NCI-H187 treated with DMSO at 0.1 percent for 48 hours (cell line): ENCODE measurements around the gene HYCC2.
"Not testable (repeated sequence)": the region's sequence is repeated elsewhere in the genome, so short reads cannot be mapped to it uniquely, and the experiment has no call there.

Experiments used
- DNase-seq: peaks from one replicate; lab custom pipeline; 2025; lab: John Stamatoyannopoulos, UW

The HYCC2 gene

GRCh38 chr2:201071479-201072200 lies at the start of gene HYCC2, which contains the start of gene NDUFB3:
HYCC2 (minus strand) TSS chr2:201071671; CDS start chr2:201024009, 47,662 bp downstream.
NDUFB3 (plus strand) TSS chr2:201072001; CDS start chr2:201078883, 6,882 bp downstream.
- peak; percentile 13 for DNase-seq

DNA sequence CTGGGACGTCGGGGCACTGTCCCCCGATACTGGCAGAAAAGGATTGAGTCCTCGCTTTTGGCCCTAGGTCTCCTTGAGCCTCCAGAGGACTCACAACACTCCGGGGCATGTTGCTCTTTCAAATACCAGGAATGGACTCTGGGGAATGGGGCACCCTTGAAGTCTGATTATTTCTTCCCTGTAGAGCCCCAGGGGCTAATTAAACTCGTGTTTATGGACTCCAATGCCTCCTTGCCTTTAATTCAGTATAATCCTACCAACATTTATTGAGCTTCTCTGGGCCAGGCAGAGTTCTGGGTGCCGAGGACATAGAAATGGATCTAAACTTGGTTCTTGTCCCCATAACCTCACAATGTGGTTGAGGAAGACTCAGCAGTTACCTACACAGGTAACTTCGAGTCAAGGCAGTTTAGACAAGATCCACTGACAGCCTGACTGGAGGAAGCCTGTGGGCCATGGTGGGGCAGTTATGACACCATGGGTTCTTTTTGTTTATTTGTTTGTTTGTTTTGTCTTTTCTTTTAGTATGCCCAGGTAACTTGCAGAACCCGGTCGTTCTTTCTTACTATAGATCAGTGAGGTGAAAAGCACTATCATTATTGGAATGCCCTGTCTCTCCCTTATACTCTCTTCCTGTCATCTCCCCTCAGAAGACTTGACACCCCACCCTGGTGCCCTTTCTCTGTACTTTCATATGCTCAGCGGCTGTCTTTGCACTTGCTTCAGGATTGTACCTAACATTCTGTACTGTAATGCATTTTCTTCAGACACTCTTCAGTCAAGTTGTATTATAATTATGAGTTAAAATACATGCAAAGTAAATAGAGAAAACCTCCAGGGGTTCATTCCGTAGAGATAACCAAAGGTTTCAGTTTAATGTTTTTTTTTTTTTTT lies 47.7 kb upstream of the HYCC2 start:
- DNase-seq, result no peak

- DNase-seq, result no peak
Observed at GRCh38 chr2:201118121-201118960, 46.9 kb upstream of the HYCC2 start.

DNA sequence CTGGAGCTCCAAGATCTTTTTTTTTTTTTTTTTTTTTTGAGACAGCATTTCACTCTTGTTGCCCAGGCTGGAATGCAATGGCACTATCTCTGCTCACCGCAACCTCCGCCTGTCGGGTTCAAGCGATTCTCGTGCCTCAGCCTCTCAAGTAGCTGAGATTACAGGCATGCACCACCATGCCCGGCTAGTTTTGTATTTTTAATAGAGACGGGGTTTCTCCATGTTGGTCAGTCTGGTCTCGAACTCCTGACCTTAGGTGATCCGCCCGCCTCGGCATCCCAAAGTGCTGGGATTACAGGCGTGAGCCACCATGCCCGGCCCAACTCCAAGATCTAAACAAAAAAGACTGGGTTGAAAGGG lies 46.2 kb upstream of the HYCC2 start:
- DNase-seq, result not testable (repeated sequence)

DNA sequence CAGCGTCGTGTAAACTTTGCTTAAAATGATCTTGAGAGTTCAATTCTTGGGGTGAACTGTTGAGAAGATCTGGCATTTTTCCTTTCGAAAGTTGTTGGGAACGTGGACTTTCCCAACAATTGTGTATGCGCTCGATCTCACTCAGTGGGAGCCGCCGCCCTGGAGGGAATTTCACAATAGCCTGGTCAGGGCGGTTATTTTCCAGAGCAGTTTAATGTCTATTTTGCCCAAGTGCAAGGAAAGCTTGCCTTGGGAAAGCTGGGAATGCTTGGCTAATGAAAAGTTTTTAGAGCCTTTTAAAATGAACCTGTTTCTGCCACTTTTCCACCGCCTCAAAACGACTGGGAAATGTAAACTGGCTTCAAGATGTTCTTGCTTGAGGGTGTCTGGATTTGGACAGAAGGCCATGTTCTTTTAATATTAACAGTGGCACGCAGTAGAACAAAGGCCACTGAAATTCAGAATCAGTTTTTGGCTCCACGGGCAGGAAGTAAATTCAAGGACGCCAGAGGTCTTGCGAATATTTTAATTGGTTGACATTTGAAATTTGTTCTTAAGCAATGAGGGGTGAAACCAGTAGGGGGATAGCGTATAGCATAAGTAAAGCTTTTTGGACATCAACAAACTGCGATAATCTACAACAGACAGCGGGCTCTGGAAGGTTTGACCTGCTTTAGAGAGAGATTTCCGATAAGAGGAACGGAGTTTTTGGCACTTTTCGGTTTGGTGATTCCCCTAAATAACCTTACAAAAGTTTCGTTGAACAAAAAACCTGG lies 45.7 kb upstream of the HYCC2 start:
- DNase-seq, result no peak

DNA sequence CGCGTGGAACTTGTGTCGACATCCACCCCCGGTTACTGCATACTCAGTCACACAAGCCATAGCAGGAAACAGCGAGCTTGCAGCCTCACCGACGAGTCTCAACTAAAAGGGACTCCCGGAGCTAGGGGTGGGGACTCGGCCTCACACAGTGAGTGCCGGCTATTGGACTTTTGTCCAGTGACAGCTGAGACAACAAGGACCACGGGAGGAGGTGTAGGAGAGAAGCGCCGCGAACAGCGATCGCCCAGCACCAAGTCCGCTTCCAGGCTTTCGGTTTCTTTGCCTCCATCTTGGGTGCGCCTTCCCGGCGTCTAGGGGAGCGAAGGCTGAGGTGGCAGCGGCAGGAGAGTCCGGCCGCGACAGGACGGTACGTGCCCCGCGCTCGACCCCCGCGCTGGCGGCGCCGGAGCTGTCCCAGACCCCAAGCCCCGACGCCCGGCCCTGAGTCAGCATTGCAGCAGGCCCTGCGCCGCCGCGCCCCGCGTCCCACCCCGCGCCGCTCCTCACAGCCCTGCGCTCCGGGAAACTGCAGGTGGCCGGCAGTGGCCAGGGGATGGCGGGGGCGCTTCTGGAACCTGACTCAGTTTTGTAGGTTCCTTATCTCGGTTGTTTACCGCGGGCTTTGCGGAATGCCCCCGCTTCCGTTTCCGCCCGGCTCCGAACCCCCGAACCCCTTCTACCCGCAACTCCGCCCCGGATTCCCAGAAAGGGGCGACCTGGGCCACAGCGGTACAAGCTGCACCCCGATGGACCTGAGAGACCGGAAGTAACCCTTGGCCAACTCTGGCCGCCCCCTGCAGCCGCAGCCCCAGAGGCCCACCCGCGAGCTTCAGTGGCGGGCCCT lies 44.9 kb upstream of the HYCC2 start, which contains the start of gene CFLAR:
Gene CFLAR (plus strand): TSS at position 50 of the 844 bp plus-strand sequence. CDS start 13,702 bp downstream, outside the sequence.
- no peak for DNase-seq

DNA sequence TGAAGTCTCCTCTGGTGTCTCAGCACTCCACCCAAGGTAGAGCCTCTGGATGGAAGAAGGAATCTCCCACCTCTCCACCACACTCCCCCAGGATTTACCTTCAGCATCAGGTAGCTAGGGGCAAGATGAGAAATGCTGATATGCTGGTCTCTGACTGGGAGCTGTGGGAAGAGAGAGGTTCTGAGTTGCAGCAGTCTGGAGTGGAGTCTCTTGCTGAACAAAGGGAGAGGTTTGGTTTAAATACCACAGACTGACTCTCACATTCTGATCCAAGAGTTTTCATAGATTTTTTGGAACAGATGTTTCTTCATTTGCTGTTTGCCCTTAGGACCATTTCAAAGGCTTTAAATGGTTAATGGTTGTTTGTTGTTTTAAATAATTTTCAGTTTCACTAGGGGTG lies 43.4 kb upstream of the HYCC2 start:
- DNase-seq, result no peak

DNA sequence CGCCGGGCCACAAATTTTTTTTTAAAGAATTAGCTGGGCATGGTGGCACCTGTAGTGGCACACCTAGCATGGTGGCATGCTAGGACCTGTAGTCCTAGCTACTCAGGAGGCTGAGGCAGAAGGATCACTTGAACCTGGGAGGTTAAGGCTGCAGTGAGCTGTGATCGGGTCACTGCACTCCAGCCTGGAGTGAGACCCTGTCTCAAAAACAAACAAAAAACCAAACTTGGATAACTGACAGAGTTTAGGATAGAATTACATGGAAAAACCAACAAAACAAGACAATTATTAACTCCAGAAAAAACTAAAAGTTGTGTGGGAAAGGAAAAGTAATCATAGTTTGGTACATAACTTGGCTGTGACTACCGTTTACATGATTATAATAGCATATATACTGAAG lies 42.9 kb upstream of the HYCC2 start:
- DNase-seq, result no peak

DNA sequence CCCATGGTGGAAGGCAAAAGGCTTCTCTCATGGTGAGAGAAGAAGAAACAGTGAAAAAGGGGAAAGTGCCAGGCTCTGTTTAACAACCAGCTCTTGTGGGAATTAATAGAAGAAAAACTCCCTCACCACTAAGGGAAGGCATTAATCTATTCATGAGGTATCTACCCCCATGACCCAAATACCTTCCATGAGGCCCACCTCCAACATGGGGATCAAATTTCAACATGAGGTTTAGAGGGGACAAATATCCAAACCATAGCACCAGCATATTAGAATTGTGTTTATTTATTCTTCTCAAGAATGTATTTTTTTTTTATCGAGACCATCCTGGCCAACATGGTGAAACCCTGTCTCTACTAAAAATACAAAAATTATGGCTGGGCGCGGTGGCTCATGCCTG lies 39.6 kb upstream of the HYCC2 start:
- no peak for DNase-seq

DNA sequence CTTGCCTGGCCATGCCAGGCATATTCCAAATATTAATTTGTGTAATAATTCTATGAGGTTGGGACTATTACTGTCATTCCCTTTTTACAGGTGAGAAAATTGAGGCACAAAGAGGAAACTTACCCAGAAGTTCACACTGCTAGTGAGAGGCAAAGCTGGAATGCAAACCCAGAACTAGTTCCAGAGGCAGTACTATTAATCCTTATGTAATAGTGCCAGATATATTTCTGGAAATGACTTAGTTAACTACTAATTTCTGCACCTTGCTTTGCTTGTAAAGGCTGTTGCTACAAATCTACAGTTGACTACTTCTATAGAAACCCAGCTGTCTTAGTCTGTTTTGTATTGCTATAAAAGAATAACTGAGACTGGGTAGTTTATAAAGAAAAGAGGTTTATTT lies 39.1 kb upstream of the HYCC2 start:
- no peak for DNase-seq

DNA sequence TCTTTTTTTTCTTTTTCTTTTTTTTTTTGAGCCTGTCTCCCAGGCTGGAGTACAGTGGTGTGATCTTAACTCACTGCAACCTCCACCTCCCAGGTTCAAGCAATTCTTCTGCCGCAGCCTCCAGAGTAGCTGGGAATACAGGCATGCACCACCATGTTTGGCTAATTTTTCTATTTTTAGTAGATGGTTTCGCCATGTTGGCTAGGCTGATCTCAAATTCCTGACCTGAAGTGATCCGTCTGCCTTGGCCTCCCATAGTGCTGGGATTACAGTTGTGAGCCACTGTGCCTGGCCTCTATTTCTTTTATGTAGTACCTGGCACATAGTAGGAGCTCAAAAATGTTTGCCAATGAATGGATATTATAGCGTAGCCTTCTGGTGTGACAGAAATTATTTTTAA lies 37.7 kb upstream of the HYCC2 start:
- no peak for DNase-seq

- no peak for DNase-seq
Observed at GRCh38 chr2:201108341-201108740, 36.9 kb upstream of the HYCC2 start.

DNA sequence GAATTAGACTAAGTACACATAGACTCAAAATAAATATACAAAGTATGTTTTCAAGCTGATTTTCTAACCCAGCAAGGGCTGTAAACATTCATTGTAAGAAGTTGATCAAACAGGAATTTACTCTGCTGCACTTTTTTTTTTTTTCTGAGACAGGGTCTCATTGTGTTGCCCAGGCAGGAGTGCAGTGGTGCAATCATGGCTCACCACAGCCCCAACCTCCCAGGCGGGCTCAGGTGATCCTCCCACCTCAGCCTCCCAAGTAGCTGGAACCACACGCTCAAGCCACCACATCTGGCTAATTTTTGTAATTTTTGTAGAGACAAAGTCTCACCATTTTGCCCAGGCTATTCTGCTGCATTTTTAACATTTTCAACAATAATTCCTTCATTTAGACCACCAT lies 36.2 kb upstream of the HYCC2 start:
- DNase-seq, result no peak

- no peak for DNase-seq
Observed at GRCh38 chr2:201105759-201106158, 34.3 kb upstream of the HYCC2 start.

DNA sequence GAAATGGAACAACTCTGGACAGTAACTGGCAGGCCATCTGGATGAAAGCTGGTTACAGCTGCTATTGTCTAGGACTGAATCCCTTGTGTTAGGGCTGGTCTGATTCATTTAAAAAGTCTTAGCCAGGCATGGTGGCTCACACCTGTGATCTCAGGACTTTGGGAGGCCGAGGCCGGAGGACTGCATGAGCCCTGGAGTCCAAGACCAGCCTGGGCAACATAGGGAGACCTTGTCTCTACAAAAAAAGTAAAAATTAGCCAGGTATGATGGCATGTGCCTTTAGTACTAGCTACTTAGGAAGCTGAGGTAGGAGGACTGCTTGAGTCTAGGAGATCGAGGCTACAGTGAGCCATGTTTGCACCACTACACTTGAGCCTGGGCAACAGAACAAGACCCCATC lies 29.0 kb upstream of the HYCC2 start:
- no peak for DNase-seq

DNA sequence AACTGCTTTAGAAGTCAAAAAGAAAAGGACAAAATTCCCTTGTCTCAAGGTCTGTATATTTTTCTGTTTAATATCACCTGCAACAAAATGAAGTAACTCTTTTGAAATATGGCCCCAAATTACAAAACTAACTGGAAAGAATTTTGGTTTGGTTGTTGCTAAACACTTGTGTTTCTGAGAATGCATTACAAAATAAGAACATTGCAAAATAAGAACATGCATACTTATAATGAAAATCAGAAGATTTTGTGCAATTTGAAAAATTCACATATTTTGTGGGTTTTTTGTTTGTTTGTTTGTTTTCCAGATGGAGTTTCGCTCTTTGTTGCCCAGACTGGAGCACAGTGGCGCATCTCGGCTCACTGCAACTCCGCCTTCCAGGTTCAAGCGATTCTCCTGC lies 22.1 kb upstream of the HYCC2 start:
- no peak for DNase-seq

DNA sequence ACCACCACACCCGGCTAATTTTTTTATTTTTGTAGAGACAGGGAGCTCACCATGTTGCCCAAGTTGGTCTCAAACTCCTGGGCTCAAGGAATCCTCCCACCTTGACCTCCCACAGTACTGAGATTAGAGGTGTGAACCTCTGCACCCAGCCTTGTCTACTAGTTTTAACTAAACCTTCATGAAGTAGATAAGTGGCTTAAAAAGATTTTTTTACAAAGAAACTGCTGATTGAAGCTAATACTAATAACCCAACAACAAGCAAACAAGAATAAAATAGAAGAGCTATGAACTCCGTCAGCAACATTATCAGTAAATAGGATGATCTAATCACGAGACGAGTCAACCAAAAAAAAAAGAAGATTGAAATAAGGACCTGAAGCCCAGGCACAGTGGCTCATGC lies 19.1 kb upstream of the HYCC2 start:
- no peak for DNase-seq

- no peak for DNase-seq
Observed at GRCh38 chr2:201084863-201085262, 13.4 kb upstream of the HYCC2 start.

DNA sequence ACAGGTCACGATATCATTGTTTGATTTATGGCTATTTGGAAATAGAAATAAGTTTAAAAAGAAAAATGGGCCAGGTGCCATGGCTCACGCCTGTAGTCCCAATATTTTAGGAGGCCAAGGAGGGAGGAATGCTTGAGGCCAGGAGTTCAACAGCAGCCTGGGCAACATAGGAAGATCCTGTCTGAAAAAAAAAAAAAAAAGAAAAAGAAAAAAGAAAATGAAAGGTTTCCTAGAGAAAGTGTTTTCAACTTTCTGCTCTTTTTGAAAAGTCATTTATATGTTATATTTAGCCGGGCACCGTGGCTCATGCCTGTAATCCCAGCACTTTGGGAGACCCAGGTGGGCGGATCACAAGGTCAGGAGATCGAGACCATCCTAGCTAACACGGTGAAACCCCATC lies 3.5 kb upstream of the HYCC2 start:
- no peak for DNase-seq

DNA sequence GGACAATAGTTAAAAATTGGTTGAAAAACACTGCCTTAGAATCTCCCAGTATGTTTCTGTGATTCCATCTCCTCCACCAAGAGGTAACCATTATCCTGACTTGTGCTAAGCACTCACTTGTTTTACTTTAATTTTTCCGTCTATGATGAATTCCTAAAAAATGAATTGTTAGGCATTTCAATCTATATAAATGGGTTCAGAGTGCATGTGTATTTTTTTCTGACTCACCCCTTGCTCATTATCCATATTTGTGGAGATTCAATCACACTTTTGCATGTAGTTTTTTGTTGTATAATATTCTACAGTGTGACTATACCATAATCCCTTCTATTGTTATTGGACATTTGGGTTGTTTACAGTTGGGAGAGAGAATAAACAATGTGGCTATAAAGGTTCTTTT lies 1.6 kb upstream of the HYCC2 start:
- no peak for DNase-seq

DNA sequence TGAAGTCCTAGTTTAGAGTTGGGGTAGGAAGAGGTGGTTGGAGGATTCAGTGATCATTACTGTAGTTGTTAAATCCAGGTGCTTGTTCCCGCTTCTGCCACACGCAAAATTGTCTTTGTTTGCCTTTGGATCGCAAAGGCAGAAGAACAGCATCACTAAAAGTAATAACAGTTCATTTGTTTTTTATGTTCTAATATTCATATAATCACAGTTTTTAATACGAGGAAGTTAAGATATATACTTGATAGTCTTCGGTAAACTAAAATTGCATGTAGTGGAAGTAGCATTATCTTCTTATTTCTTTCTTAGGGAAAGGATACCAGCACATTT lies 695 bp upstream of the HYCC2 start:
- DNase-seq, result no peak
